Stimulated activated CD8-positive, alpha-beta memory T cell treated with anti-CD3 and anti-CD28 coated beads, Interleukin-4, amount 100 ng/mL, for 48 hours (primary cell): ENCODE data around the gene GLP2R.
"Not testable (repeated sequence)": the region's sequence is repeated elsewhere in the genome, so short reads cannot be mapped to it uniquely, and the experiment has no call there.

Experiments used
- DNase-seq: peaks from one replicate; pipeline ENCODE4 v3.0.0-alpha.2; 2020

Gene GLP2R

DNA sequence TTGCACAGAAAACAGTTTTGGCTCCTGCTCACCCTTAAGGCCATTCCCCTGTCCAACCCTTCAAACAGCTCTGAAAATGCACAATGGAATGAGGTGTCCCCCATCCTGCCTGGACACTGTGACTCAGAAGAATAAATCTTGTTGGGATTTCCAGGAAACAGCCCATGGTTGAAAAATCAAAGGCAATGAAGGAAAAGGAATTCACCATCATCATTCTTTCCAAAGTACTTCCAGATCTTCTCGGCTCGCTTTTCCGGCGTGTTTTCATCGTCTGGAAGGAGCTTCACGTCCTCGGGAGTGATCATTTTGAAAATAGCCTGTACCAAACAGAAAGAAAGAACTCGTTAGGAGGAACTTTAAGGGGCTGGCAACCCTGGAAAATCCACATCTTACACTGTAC, 75.1 kb downstream of the GLP2R start:
- no peak for DNase-seq

DNA sequence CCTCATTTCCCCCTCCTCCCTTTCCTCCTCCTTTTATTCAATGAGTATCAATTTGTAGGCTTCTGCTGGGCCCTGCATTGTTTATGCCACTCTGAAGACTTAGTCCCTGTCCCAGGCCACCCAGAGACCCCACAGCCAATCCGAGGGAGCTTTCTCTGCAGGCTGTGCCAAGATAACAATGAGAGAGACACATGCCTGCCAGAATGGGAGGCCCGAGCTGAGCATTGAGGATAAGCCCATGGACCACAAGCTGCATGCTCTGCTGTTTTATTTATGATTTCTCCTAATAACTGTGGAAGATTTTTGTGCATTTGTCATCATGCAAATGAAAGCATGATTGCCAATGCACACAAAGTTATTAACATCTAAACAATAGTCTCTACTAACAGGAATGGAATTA, 76.4 kb downstream of the GLP2R start:
- no peak for DNase-seq

DNA sequence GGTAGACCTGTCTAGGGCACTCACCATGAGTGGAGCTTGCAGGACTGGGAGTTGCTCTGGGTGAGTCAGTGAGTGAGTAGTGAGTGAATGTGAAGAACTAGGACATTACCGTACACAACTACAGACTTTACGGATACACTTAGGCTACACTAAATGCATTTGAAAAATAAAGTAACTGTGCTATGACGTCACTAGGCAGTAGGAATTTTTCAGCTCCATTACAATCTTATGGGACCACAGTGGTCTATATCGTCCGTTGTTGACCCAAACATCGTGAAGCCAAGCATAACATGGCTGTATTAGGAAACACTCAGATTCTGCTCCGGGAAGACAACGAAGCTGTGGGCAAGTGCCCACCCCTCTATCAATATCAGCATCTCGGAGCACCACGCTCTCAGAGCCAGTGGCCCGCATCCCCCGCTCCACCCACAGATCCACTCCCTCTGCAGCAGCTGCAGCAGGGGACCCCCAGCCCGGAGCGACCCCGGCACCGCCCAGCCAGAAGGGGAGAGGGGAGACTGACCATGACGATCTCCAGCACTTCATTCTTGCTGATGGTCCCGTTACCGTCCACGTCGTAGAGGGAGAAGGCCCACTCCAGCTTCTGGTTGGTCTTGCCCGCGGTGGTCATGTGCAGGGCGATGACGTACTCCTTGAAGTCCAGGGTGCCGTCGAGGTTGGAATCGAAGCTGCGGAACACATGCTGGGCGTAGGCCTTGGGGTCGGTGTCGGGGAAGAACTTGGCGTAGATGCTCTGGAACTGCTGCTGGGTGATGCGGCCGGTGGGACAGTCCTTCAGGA, 78.8 kb downstream of the GLP2R start:
- DNase-seq = no peak

- DNase-seq = no peak
These were observed 79.3 kb downstream of the GLP2R start, which contains the start of gene RCVRN for GRCh38 chr17:9905078-9905415. Gene RCVRN (minus strand): TSS chr17:9905271. CDS start chr17:9905180, 91 bp downstream.

GRCh38 chr17:9905902-9906301, 80.2 kb downstream of the GLP2R start:
- DNase-seq = peak; percentile 61

DNA sequence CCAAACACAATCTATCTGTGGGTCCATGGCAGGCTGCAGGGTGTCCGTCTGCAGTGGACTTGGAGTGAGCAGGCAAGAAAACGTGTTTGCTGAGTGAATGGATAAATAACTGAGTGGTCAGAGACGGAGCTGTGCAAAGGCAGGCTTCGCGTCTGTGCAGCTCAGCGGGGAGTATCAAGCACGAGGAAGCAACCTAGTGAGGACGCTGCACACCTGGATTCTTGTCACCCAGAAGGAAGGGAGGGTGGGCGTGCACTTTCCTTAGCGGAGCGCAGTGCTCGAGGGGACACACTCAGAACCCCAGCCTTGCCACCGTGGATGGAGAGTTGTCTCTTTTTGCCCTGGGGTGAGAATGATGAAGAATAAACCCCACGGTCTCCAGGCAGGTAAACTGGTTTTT, 80.9 kb downstream of the GLP2R start:
- DNase-seq = no peak

DNA sequence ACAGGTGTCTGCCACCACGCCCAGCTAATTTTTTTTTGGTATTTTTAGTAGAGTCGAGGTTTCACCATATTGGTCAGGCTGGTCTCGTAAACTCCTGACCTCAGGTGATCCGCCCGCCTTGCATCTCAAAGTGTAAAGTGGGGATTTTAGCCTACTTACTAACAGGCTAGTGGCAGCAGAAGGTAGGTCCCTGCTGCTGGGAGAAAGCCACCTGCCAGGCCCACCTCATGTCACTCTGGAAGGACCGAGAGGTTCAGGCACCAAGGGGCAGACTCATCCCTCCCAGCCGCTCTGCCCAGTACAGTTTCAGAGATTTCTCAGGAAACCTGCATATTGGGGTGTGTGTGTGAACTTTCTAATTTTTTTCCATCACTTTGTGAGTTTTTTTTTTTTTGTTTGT, 81.4 kb downstream of the GLP2R start:
- no peak for DNase-seq

- no peak for DNase-seq
These were observed 82.3 kb downstream of the GLP2R start for GRCh38 chr17:9907883-9908648.

DNA sequence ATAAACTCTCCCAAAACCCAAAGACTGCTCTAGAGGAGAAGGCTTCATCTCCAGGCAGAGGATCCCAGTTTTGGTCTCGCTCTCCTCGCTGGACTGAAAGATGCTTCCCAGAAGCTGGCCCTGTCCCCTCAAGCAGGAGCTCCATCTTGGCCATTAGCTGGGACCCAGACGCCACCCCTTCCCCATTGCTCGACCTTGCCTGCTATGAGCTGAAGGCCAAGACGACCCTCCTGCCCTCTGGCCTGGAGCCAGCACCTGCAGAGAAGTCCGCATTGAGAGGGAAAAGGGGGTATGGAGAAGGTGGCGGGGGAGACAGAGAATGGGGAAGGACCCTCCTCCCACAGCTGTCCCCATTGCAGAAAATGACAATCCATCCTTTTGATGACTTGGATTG, 82.9 kb downstream of the GLP2R start:
- DNase-seq = no peak

GRCh38 chr17:9911089-9911488, 85.4 kb downstream of the GLP2R start:
- no peak for DNase-seq

GRCh38 chr17:9912121-9913099, 86.7 kb downstream of the GLP2R start:
- no peak for DNase-seq

DNA sequence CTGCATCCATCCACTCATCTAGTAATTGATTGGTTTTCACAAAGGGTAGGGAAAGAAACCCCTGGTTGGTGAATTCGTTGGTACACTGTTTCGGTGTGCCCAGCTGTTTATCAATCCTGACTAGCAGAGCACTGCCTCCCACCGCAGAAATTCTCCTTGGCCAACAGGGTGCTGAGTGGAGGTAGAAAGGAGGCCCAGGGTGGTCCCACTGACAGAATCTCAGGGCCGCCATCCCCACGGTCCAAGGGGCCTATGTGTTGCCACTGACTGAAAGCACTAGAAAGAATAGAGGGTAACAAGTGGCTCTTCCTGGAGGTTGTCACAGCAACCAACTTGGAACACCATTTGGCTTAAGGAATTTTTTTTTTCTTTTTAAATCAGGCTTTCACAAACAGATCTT, 87.8 kb downstream of the GLP2R start:
- DNase-seq = no peak

DNA sequence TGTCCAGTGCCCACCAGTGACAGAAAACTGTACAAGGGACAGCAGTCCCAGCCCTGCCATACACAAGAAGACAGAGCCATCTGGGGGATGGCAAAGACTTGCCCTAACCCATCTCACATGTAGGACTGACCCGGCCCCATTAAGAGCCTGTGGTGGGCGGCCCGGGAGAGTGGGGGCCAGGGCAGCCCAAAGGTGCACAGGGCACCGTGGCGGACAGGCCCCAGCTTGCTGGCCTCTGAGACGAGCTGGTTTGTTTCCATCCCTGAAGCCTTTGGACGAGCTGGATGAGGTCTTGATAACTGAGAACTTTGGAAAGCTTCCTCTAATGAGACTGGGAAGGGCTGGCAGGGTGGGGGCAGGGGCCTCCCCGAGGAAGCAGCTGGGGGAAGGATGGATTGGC, 90.4 kb downstream of the GLP2R start:
- no peak for DNase-seq

GRCh38 chr17:9917131-9917530, 91.4 kb downstream of the GLP2R start:
- DNase-seq = no peak

DNA sequence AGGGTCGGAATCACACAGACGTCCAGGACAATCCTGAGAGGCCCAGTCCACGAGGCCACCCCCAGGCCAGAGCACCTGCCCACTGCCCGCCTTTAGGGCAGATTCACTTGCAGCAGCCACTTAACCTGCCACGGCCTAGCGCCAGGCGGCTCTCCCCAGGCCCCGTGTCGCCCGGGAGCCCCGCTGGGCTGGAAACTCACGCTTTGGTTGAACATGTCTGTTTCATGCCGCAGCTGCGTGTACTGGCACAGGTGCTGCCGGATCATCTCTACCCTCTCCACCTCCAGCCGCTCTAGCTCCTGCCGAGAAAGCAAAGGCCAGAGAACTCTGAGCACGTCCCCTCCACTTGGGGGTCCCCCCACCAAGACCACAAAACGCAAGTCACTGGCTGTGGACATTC, 92.1 kb downstream of the GLP2R start:
- DNase-seq = no peak

DNA sequence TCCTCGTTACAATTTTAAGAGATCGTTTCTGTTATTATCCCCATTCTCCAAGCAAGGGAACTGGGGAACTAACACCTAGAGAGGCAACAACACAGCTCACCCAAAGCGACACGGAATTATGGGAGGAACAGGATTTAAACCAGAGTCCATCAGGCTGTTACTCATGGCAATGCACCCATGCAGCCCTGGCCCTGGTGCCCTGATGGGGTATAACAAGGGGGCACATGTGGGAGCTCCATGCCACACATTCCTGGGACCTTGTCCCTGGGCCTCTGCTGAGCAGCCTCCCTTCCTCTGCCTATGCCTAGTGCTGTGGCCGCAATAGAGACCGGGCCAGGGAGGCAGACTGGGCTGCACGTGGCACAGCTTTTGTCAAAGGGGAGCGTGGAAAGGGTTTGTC, 92.6 kb downstream of the GLP2R start:
- DNase-seq = no peak

DNA sequence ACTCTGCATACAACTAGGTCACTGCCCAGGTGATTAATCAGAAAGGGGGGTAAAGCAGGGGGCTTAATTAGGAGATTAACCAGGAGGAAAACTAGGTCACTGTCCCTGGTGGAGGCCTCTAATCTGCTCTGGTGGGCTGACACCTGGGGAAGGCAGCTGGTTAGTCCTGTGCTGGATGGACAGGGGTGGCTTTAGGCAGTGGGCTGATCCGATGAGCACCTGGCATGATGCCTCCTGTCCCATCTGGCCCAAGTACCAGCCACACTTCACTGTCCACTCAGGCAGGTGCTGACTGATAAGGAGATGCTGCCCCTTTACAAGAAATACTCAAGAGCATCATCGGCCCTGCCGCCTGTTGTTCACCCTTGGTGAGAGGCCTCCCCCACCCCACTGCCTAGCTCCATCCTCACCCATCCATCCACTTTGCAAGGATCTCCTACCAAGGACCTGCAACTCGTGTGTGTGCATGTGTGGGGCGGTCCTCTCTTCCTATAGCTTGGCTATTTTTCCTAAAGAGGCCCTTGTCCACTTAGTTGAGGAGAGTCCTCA, 93.2 kb downstream of the GLP2R start:
- DNase-seq = no peak

DNA sequence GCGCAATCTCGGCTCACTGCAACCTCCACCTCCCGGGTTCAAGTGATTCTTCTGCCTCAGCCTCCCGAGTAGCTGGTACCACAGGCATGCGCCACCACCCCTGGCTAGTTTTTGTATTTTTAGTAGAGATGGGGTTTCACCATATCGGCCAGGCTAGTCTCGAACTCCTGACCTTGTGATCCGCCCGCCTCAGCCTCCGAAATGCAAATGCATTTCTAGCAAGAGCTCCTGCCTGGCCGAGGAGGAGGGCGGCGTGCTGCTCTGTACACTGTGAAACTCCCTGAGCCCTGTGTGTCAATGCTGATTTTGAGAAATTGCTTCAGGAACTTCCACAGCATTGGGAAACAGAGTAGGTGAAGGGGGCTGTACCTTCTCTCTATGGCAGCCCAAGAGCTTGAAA, 95.5 kb downstream of the GLP2R start:
- DNase-seq = not testable (repeated sequence)

DNA sequence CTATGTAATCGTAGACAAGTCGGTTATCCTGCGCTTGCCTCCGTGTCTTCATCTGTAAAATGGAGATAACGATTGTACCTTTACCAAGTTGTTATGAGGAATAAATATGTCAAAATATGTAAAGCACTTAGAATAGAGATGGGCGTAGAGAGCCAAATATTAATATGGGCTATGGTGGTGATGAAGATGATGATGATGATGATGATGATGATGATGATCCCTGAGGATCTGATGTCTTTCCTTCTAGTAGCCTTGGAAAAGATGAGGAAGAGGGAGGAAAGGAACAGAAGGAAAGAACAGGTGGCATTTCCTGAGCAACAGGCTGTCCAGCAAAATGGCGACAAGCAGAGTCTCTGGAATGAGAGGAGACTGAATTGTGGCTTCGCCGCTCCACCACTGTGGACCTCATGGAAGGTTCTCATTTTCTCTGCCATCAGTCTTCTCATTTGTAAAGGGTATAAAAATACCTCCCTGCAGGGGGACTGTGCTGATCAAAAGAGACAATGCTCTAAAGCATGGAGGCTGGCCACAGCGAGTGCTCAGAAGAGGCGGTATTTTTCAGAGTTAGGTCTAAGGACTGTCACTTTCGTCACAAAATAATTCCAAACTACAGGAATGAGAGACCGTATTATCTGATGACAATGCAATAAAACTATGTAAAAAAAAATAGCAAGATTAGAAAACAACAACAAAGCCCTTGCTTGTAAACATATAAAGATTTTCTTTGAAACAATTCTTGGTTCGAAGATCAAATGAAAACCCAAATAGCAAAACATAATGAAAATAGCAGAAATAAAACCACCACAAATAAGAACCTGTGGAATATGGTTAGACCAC, 96.5 kb downstream of the GLP2R start:
- DNase-seq = no peak

GRCh38 chr17:9924735-9925191, 99.0 kb downstream of the GLP2R start:
- DNase-seq = no peak

- DNase-seq = no peak
These were observed 99.7 kb downstream of the GLP2R start for GRCh38 chr17:9925457-9925856.
